Measurements from ENCODE around the gene AFF1. TPM values are rescaled to one million over a fixed set of nuclear protein-coding genes. Genes with fewer than 3 reads are reported as not detected.
A peak's percentile ranks its signal among the peaks of the same experiment; 100 is the strongest.

Gene AFF1
- total RNA-seq, 3 donors from 2014 or later, result 67.2 to 80.5 (median 70.5) TPM

GRCh38 chr4:87005369-87005689 is 70.5 kb downstream of the AFF1 start:
- no peak for DNase-seq (ENCODE audit: low spot score in 2 of 2)
- peak overlapping the region; percentile 96 to 97 for H3K27ac ChIP-seq

GRCh38 chr4:87005690-87006425 is 71.0 kb downstream of the AFF1 start:
- no peak for TF ChIP-seq POLR2A (IDR thresholded peaks at IDR 0.05)
- TF ChIP-seq POLR2AphosphoS5 (IDR thresholded peaks at IDR 0.05), result no peak
- no peak for TF ChIP-seq CTCF (IDR thresholded peaks at IDR 0.05)
- H3K9me3 ChIP-seq, result no peaks in the 10 kb centered on the region
- H3K4me1 ChIP-seq, result peaks cover 0 to 4% of the 10 kb centered on the region in 2 donors
- intact Hi-C loops (cut with DNase I; ENCODE audit: low total_unique reads), result loop anchor here (5.0 kb wide), 1 partner anchor 86 kb away; no protein-coding TSS in a partner anchor
- H3K27ac ChIP-seq, result peak overlapping the region; percentile 96 to 97
- H3K4me3 ChIP-seq, result peak overlapping the region; percentile 80 to 84 (median 84)
- DNase-seq (ENCODE audit: low spot score in 2 of 2), result no peak
- H3K36me3 ChIP-seq, result no peaks in the 10 kb centered on the region
- no peaks in the 10 kb centered on the region for H3K27me3 ChIP-seq

More at GRCh38 chr4:87005369-87005689, 70.5 kb downstream of the AFF1 start:
- peaks cover 0 to 4% of the 10 kb centered on the region in 2 donors for H3K4me1 ChIP-seq
- H3K4me3 ChIP-seq, result peak overlapping the region in 1 of 3 donors; percentile 80
- intact Hi-C loops (cut with DNase I; ENCODE audit: low total_unique reads), result loop anchor here (5.0 kb wide), 1 partner anchor 87 kb away; no protein-coding TSS in a partner anchor
- no peaks in the 10 kb centered on the region for H3K36me3 ChIP-seq
- no peaks in the 10 kb centered on the region for H3K27me3 ChIP-seq
- TF ChIP-seq CTCF (IDR thresholded peaks at IDR 0.05), result no peak
- no peak for TF ChIP-seq POLR2A (IDR thresholded peaks at IDR 0.05)
- no peak for TF ChIP-seq POLR2AphosphoS5 (IDR thresholded peaks at IDR 0.05)
- H3K9me3 ChIP-seq, result no peaks in the 10 kb centered on the region

- peak overlapping the region; percentile 80 to 84 (median 84) for H3K4me3 ChIP-seq
- peak overlapping the region; percentile 96 to 97 for H3K27ac ChIP-seq
- TF ChIP-seq CTCF (IDR thresholded peaks at IDR 0.05) (peak in 1 of 3 donors; percentile 21), POLR2A (IDR thresholded peaks at IDR 0.05) (no peak)
- no peaks in the 10 kb centered on the region for H3K9me3 ChIP-seq
- DNase-seq (ENCODE audit: low spot score in 2 of 2), result no peak
- no peaks in the 10 kb centered on the region for H3K36me3 ChIP-seq
- intact Hi-C loops (cut with DNase I; ENCODE audit: low total_unique reads), result loop anchor here (5.0 kb wide), 1 partner anchor 86 kb away; no protein-coding TSS in a partner anchor
- no peaks in the 10 kb centered on the region for H3K27me3 ChIP-seq
- H3K4me1 ChIP-seq, result peaks cover 0 to 4% of the 10 kb centered on the region in 2 donors
Measured at GRCh38 chr4:87006426-87006675, 71.5 kb downstream of the AFF1 start.

- H3K27me3 ChIP-seq, result no peaks in the 10 kb centered on the region
- H3K27ac ChIP-seq, result peak overlapping the region; percentile 96 to 97
- peak; percentile 95 for TF ChIP-seq POLR2A (IDR thresholded peaks at IDR 0.05)
- TF ChIP-seq CTCF (IDR thresholded peaks at IDR 0.05), result peak in 2 of 3 donors; percentile 46 to 61
- peak; percentile 96 to 99 (median 98) for TF ChIP-seq POLR2AphosphoS5 (IDR thresholded peaks at IDR 0.05)
- H3K4me1 ChIP-seq, result peaks cover 0 to 4% of the 10 kb centered on the region in 2 donors
- peak overlapping the region; percentile 80 to 84 (median 84) for H3K4me3 ChIP-seq
- DNase-seq (ENCODE audit: low spot score in 2 of 2), result peak; percentile 87 to 92
- no peaks in the 10 kb centered on the region for H3K9me3 ChIP-seq
- no peaks in the 10 kb centered on the region for H3K36me3 ChIP-seq
- intact Hi-C loops (cut with DNase I; ENCODE audit: low total_unique reads), result loop anchor here (5.0 kb wide), 1 partner anchor 85 kb away; no protein-coding TSS in a partner anchor
Measured at GRCh38 chr4:87006676-87007527, 72.1 kb downstream of the AFF1 start.
